Stimulated activated CD8-positive, alpha-beta memory T cell treated with anti-CD3 and anti-CD28 coated beads, Interleukin-15, amount 100 ng/mL, for 24 hours (primary cell): ENCODE measurements around the gene SPINK5.

Source experiments
- DNase-seq: peaks from one replicate; pipeline ENCODE4 v3.0.0-alpha.2; 2020; ENCODE audit warnings: low read depth

The SPINK5 gene

GRCh38 chr5:148177207-148177606 lies 113.4 kb downstream of the SPINK5 start:
- no peak for DNase-seq

GRCh38 chr5:148179234-148179824 lies 115.5 kb downstream of the SPINK5 start:
- no peak for DNase-seq

- no peak for DNase-seq
Measured at GRCh38 chr5:148186248-148187003, 122.6 kb downstream of the SPINK5 start.
